Left cardiac atrium (tissue), 4 donors: ENCODE data around the gene CSNK1E. TPM values are rescaled to one million over a fixed set of nuclear protein-coding genes. Genes with fewer than 3 reads are reported as not detected.

ENCODE experiments used
- ATAC-seq, 2 donors: fragments of 200-7000 bp; cut with Tn5 transposase; one replicate each; pipeline ENCODE4 v1.9.1; 2020; ENCODE audit warnings: mild to moderate bottlenecking in 2 of 2, moderate library complexity in 2 of 2
- DNase-seq: peaks from one replicate; pipeline ENCODE4 v3.0.0-alpha.2; 2020
- intact Hi-C, 2 donors: fragments of 100-400 bp; cut with DNase I; formaldehyde crosslinking; loops; one replicate each; pipeline versions ENCODE4 v1.14.1 to v1.15.1; 2022 to 2023
- total RNA-seq, 2 donors: library from RNA; stranded (reverse); fragmentation: NEBNext Ultra II Directional; extraction: Animal tissue kit (Norgen Biotek cat#: 25700); gene quantifications; one replicate each; pipeline ENCODE4 v1.2.1, GENCODE V29; 2021
- donor health status: DM: no; HTN: yes; CAD: no.
- donor health status: DM: no; HTN: yes; CAD: no; lungs with severe emphysema.
- donor health status: DM: yes; HTN: yes; CAD: no.
- donor health status: Dilated cardiomyopathy.

CSNK1E gene
- total RNA-seq, 2 donors from 2014 or later: 69.2 to 90.5 TPM

DNA sequence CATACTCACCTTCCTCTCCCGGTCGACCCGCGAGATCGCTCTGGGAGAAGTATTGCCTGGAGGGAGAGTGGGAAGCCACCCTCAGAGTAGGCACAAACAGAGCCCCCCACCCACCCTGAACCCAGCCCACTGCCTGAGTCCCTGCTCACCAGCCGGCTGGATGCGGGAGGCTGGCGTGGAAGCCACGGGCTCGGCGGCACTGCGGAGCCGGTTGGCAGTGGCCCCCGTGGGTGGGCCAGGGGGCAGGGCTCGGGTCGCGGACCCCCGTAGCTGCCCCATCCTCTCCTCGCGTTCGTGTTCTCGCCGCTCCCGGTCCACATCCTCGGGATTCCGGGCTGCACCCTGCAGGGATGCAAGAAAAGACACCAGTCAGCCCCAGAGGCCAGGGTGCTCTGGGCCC is 23.0 kb downstream of the CSNK1E start:
- no peak for DNase-seq
- ATAC-seq: no peak
- intact Hi-C loops: no loop called here

DNA sequence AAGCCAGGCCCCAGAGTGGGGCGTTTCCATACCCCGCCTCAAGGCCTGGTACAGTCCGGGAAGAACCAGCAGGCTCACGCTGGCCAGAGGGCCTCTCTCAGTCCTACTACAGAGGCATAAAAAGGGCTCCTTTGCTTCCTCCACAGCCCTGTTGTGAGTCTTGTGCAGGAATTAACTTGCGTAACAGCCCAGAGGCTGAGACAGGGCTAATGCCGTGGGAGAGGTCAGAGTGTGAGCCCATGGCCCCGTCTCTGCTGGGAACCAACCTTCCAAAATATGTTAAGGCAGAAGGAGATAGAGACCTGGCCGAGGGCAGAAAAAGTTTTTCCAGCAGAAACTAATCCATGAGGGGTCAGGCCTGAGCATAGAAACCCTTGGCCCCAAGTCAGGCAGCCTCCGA is 24.5 kb downstream of the CSNK1E start:
- intact Hi-C loops: no loop called here
- ATAC-seq: peak in 1 of 2 donors; percentile 38
- no peak for DNase-seq

DNA sequence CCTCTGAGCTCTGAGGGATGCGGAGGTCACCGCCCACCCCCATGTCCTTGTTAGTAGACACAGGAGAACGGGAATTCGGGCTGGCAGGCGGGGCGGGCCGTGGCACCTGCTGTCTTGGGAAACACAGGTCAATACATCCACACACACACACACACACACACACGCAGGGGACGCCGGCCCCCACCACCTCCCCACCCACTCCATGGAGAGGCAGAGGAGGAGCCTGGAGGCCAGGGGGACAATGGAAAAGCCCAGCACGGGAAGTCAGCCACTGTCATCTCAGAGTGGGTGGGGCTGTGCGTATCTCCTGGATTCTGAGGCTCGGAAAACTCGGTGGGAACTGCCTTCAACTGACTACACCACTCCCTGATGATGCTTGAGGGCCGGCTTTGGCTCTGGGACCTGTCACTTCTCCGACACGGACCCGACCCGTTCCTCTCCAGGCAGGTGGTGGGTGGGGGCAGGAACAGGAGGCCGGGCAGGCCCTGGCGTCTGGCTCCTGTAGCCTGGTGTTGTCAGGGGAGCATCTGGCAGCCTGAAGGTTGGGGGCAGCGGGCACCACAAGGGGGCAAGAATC is 25.9 kb downstream of the CSNK1E start:
- intact Hi-C loops: no loop called here
- ATAC-seq (peak in 1 of 2 donors; percentile 26), DNase-seq (peak; percentile 59)

- DNase-seq: no peak
- intact Hi-C loops: no loop called here
- no peak for ATAC-seq
Measured at GRCh38 chr22:38290347-38290746, 26.9 kb downstream of the CSNK1E start.

DNA sequence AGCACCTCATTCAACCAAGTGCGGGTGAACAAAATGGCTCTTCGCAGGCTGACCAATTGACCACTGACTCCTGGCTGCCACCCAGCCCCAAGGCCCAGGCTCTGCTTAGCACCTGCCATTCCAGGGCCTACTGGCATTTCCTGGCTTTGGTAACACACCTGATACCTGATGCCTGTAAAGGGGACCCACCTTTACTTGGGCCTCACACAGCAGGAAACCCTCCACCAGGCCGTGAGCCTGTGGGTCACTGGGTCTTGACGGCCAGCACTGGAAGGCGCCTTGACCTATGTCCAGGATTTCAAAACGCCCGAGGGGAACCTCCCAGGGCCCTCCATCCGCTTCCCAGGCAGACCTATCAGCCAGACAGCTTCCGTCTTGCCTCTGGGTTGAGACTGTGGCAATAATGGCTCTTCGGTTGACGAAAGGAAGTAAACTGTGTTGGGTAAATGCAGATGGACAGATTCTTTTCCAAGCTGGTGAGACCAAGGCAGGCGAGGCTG is 27.6 kb downstream of the CSNK1E start:
- ATAC-seq: peak in 1 of 2 donors; percentile 75
- no peak for DNase-seq
- intact Hi-C loops: no loop called here

GRCh38 chr22:38286915-38287669 is 30.1 kb downstream of the CSNK1E start:
- ATAC-seq (no peak), DNase-seq (no peak)
- intact Hi-C loops: no loop called here

DNA sequence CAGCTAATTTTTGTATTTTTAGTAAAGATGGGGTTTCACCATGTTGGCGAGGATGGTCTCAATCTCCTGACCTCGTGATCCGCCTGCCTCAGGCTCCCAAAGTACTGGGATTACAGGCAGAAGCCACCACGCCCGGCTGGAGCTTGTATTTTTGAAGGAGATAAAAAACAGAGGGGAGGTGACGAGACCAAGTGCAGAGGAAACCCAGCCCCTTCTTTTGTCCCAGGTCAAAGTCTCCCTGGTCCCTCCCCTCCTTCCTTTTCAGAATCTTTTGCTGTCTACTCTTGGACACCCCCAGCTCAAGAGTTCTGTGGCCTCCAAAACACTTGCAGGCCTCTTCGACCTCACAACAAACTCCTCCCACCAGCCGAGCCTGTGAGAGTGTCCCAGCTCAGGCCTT is 32.2 kb downstream of the CSNK1E start:
- DNase-seq (no peak), ATAC-seq (no peak)
- intact Hi-C loops: no loop called here

GRCh38 chr22:38284042-38284402 is 33.2 kb downstream of the CSNK1E start:
- intact Hi-C loops: no loop called here
- DNase-seq: no peak
- ATAC-seq: peak; percentile 55 to 88

- intact Hi-C loops: no loop called here
- no peak for ATAC-seq
- DNase-seq: no peak
Measured at GRCh38 chr22:38282397-38282796, 34.8 kb downstream of the CSNK1E start.

- ATAC-seq: no peak
- no peak for DNase-seq
- intact Hi-C loops: no loop called here
Measured at GRCh38 chr22:38276166-38276565, 41.1 kb downstream of the CSNK1E start.

DNA sequence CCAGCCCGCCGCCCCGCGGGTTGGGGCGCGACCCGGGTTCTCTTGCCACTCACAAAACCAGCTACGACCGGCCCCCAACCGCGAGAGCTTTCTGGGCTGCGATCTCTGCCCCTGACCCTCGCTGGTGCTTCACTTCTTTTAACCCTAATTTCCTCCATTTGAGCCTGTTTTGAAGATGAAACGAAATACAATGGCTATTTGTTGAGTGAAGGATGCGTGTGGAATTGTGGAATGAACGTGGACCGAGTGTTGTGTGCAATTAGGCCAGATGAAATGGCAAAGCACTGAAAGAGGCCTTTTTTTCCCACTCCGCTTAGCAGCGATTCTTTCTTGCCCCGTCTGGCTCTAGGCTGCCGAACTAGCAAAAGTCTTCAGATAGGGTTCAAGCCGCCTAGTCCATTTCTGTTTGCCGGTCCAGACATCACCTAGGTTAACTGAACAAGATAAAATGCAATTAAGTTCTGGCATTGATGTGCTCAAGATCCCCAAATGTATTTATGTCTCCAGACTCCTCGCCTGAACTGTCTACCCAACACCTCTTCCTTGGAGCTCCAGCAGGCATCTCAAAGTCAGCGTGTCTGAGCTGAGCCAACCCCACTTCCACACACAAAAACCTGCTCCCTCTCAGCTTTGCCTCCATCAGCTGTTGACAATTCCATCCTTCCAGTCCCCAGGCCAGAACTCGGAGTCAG is 44.0 kb downstream of the CSNK1E start:
- intact Hi-C loops: loop anchor here in 1 of 2 donors (5.0 kb wide), 1 partner anchor 44 kb away; the partner anchor contains the start of gene CSNK1E
- ATAC-seq (peak in 1 of 2 donors; percentile 2), DNase-seq (no peak)

GRCh38 chr22:38272373-38273134 is 44.7 kb downstream of the CSNK1E start, which contains the start of gene TMEM184B:
Gene TMEM184B, minus strand, starts transcription at chr22:38273010. Its CDS starts 25,049 bp downstream, at chr22:38247961.
- peak; percentile 95 to 98 for ATAC-seq
- peak; percentile 83 for DNase-seq
- intact Hi-C loops: loop anchor here in 1 of 2 donors (5.0 kb wide), 1 partner anchor 45 kb away; the partner anchor contains the start of gene CSNK1E

- DNase-seq (no peak), ATAC-seq (peak; percentile 9 to 23)
- intact Hi-C loops: loop anchor here in 1 of 2 donors (5.0 kb wide), 1 partner anchor 45 kb away; the partner anchor contains the start of gene CSNK1E
Measured at GRCh38 chr22:38271927-38272372, 45.3 kb downstream of the CSNK1E start.

GRCh38 chr22:38271101-38271500 is 46.1 kb downstream of the CSNK1E start:
- intact Hi-C loops: loop anchor here in 1 of 2 donors (5.0 kb wide), 1 partner anchor 46 kb away; the partner anchor contains the start of gene CSNK1E
- DNase-seq (no peak), ATAC-seq (no peak)

- ATAC-seq (no peak), DNase-seq (no peak)
- intact Hi-C loops: loop anchor here in 1 of 2 donors (5.0 kb wide), 1 partner anchor 47 kb away; the partner anchor contains the start of gene CSNK1E
Measured at GRCh38 chr22:38270091-38270992, 46.9 kb downstream of the CSNK1E start.

GRCh38 chr22:38269466-38269865 is 47.8 kb downstream of the CSNK1E start:
- intact Hi-C loops: no loop called here
- DNase-seq (no peak), ATAC-seq (no peak)

DNA sequence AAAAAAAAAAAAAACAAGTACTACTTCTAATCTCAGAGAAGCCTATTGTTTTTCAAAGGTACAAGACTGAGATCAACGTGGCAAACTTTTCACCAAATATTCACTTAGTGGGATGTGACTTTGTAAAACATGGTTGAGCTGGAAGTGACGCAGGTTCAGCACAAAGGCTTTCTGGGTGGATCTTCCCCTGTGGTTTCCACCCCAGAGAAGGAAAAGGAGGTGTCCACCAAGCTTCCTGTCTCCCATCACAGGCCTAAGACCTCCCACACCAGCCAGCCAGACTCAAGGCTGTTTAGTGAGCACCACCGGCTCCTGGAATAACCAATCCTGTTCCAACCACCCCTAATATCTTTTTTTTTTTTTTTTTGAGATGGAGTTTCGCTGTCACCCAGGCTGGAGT is 50.1 kb downstream of the CSNK1E start:
- DNase-seq: peak; percentile 74
- intact Hi-C loops: no loop called here
- ATAC-seq: peak; percentile 31 to 70

GRCh38 chr22:38266120-38266519 is 51.1 kb downstream of the CSNK1E start:
- DNase-seq: no peak

More at GRCh38 chr22:38266120-38266519, 51.1 kb downstream of the CSNK1E start:
- intact Hi-C loops: no loop called here
- peak in 1 of 2 donors; percentile 10 for ATAC-seq
